DOHH2 (cell line): ENCODE data around the gene RPN2.

Experiments used
- H3F3A ChIP-seq: fragments of 200-600 bp; sonication (generic), shearing (Covaris generic); 2 replicates; pipeline ENCODE4 v1.6.0; 2016; ENCODE audit warnings: antibody characterized with exemption, mild to moderate bottlenecking; ENCODE audit not compliant: control insufficient read depth, insufficient read depth
- H3K27ac ChIP-seq: fragments of 200-600 bp; sonication (generic); 2 replicates; pipeline ENCODE4 v1.5.1; 2014; ENCODE audit warnings: low read depth, mild to moderate bottlenecking, low read length, moderate library complexity
- H3K27me3 ChIP-seq: fragments of 200-600 bp; sonication (generic); 2 replicates; pipeline ENCODE4 v1.6.1; 2014; ENCODE audit warnings: mild to moderate bottlenecking, low read length, mixed read lengths; ENCODE audit not compliant: control insufficient read depth
- H3K36me3 ChIP-seq: fragments of 200-600 bp; sonication (generic); 2 replicates; pipeline ENCODE4 v1.6.1; 2014; ENCODE audit warnings: mild to moderate bottlenecking, low read length, moderate library complexity, mixed read lengths; ENCODE audit not compliant: control insufficient read depth
- H3K4me1 ChIP-seq: fragments of 200-600 bp; sonication (generic); 2 replicates; pipeline ENCODE4 v1.6.1; 2014; ENCODE audit warnings: mild to moderate bottlenecking, low read length, mixed read lengths; ENCODE audit not compliant: control insufficient read depth
- H3K4me2 ChIP-seq: fragments of 200-600 bp; sonication (generic); 2 replicates; pipeline ENCODE4 v1.6.0; 2014; ENCODE audit warnings: mild to moderate bottlenecking, low read length, moderate library complexity
- H3K4me3 ChIP-seq: fragments of 200-600 bp; sonication (generic); 2 replicates; pipeline ENCODE4 v1.5.1; 2014; ENCODE audit warnings: mild to moderate bottlenecking, low read length, mixed read lengths
- H3K79me2 ChIP-seq: fragments of 200-600 bp; sonication (generic); 2 replicates; pipeline ENCODE4 v1.6.1; 2014; ENCODE audit warnings: mild to moderate bottlenecking, low read length, mixed read lengths; ENCODE audit not compliant: control insufficient read depth
- H3K9me2 ChIP-seq: fragments of 200-600 bp; sonication (generic); replicated peaks from 2 replicates; pipeline ENCODE4 v1.6.1; 2014; ENCODE audit warnings: mild to moderate bottlenecking, low read length, mixed read lengths; ENCODE audit not compliant: control insufficient read depth
- H3K9me3 ChIP-seq: fragments of 200-600 bp; sonication (generic); 2 replicates; pipeline ENCODE4 v1.6.1; 2014; ENCODE audit warnings: antibody characterized with exemption, low read length, mixed read lengths; ENCODE audit not compliant: control insufficient read depth, insufficient read depth
- H4K20me1 ChIP-seq: fragments of 200-600 bp; sonication (generic); 2 replicates; pipeline ENCODE4 v1.6.0; 2014; ENCODE audit warnings: low read depth, mild to moderate bottlenecking, antibody characterized with exemption, low read length, moderate library complexity; ENCODE audit not compliant: control insufficient read depth, insufficient read depth
- CTCF ChIP-seq: fragments of 200-600 bp; sonication (generic); IDR thresholded peaks from one replicate; pipeline ENCODE4 v1.5.1; 2014; ENCODE audit warnings: antibody characterized with exemption, mild to moderate bottlenecking, low read depth, low read length; ENCODE audit not compliant: poor library complexity, severe bottlenecking
- EZH2phosphoT487 ChIP-seq: fragments of 200-600 bp; sonication (generic); IDR thresholded peaks from 2 replicates; pipeline ENCODE4 v1.6.1; 2017; ENCODE audit warnings: borderline replicate concordance, mild to moderate bottlenecking, antibody characterized with exemption, low read length, moderate library complexity, mixed read lengths

RPN2 gene

GRCh38 chr20:37137547-37137946 is 41.6 kb upstream of the RPN2 start:
- Histone ChIP-seq H3K79me2 (no peaks in the 10 kb centered on the region), H3K4me1 (no peaks in the 10 kb centered on the region), H3K4me2 (no peak overlapping the region), H3K27ac (no peak overlapping the region), H3F3A (no peaks in the 10 kb centered on the region), H3K4me3 (no peak overlapping the region), H3K27me3 (no peaks in the 10 kb centered on the region), H3K36me3 (no peaks in the 10 kb centered on the region), H3K9me3 (no peaks in the 10 kb centered on the region), H3K9me2 (no peaks in the 10 kb centered on the region), H4K20me1 (no peaks in the 10 kb centered on the region)
- TF ChIP-seq EZH2phosphoT487 (no peak), CTCF (no peak)

GRCh38 chr20:37142708-37143107 is 36.4 kb upstream of the RPN2 start:
- Histone ChIP-seq H3K4me2 (no peak overlapping the region), H3K4me3 (no peak overlapping the region), H3K27ac (no peak overlapping the region), H4K20me1 (no peaks in the 10 kb centered on the region), H3K27me3 (no peaks in the 10 kb centered on the region), H3K79me2 (no peaks in the 10 kb centered on the region), H3K36me3 (no peaks in the 10 kb centered on the region), H3K9me2 (no peaks in the 10 kb centered on the region), H3K9me3 (no peaks in the 10 kb centered on the region), H3F3A (no peaks in the 10 kb centered on the region), H3K4me1 (no peaks in the 10 kb centered on the region)
- TF ChIP-seq CTCF (no peak), EZH2phosphoT487 (no peak)

- Histone ChIP-seq H3K9me2 (no peaks in the 10 kb centered on the region), H3K79me2 (no peaks in the 10 kb centered on the region), H3F3A (no peaks in the 10 kb centered on the region), H3K36me3 (no peaks in the 10 kb centered on the region), H3K9me3 (no peaks in the 10 kb centered on the region), H3K4me1 (no peaks in the 10 kb centered on the region), H3K4me2 (no peak overlapping the region), H3K27ac (no peak overlapping the region), H3K4me3 (no peak overlapping the region), H3K27me3 (no peaks in the 10 kb centered on the region), H4K20me1 (no peaks in the 10 kb centered on the region)
- TF ChIP-seq EZH2phosphoT487 (no peak), CTCF (no peak)
Observed at GRCh38 chr20:37144856-37145404, 34.2 kb upstream of the RPN2 start.
